GM18951 (cell line): ENCODE measurements around the gene MOB2.

Source experiments
- POLR2A ChIP-seq: IDR thresholded peaks from 4 replicates; pipeline ENCODE4 v1.6.1; 2011; ENCODE audit warnings: mild to moderate bottlenecking; ENCODE audit not compliant: insufficient read length, insufficient read depth; ENCODE audit errors: extremely low read depth
- in situ Hi-C: fragments of 300-500 bp; cut with MboI; formaldehyde crosslinking; loops from one replicate; pipeline ENCODE4 v1.12.0; 2022; ENCODE audit warnings: low sequenced_read_pairs, mixed read lengths, inconsistent platforms; ENCODE audit not compliant: unreplicated experiment

Gene MOB2

GRCh38 chr11:1486054-1486825, at the start of gene MOB2:
TSS of gene MOB2 (minus strand) at chr11:1486779. CDS start at chr11:1486556, 223 bp downstream.
- no peak for TF ChIP-seq POLR2A
- in situ Hi-C loops: no loop called here

GRCh38 chr11:1534682-1535081, 48.1 kb upstream of the MOB2 start:
- in situ Hi-C loops: no loop called here
- no peak for TF ChIP-seq POLR2A

- no peak for TF ChIP-seq POLR2A
- in situ Hi-C loops: no loop called here
These were observed 47.6 kb upstream of the MOB2 start for GRCh38 chr11:1534171-1534570.

GRCh38 chr11:1533342-1533725, 46.8 kb upstream of the MOB2 start:
- TF ChIP-seq POLR2A: no peak
- in situ Hi-C loops: no loop called here

- in situ Hi-C loops: no loop called here
- no peak for TF ChIP-seq POLR2A
These were observed 46.2 kb upstream of the MOB2 start for GRCh38 chr11:1532606-1533341.

- TF ChIP-seq POLR2A: no peak
- in situ Hi-C loops: no loop called here
These were observed 45.5 kb upstream of the MOB2 start for GRCh38 chr11:1532014-1532586.

- TF ChIP-seq POLR2A: no peak
- in situ Hi-C loops: no loop called here
These were observed 45.0 kb upstream of the MOB2 start for GRCh38 chr11:1531449-1532013.

- in situ Hi-C loops: no loop called here
- TF ChIP-seq POLR2A: no peak
These were observed 44.3 kb upstream of the MOB2 start for GRCh38 chr11:1530686-1531448.

- in situ Hi-C loops: no loop called here
These were observed 43.2 kb upstream of the MOB2 start for GRCh38 chr11:1529774-1530173.

GRCh38 chr11:1529286-1529685, 42.7 kb upstream of the MOB2 start:
- in situ Hi-C loops: no loop called here

More at GRCh38 chr11:1529774-1530173, 43.2 kb upstream of the MOB2 start:
- no peak for TF ChIP-seq POLR2A

GRCh38 chr11:1528710-1529109, 42.1 kb upstream of the MOB2 start:
- in situ Hi-C loops: no loop called here
- TF ChIP-seq POLR2A: no peak

More at GRCh38 chr11:1529286-1529685, 42.7 kb upstream of the MOB2 start:
- no peak for TF ChIP-seq POLR2A

GRCh38 chr11:1526785-1527184, 40.2 kb upstream of the MOB2 start:
- in situ Hi-C loops: no loop called here
- TF ChIP-seq POLR2A: no peak

- in situ Hi-C loops: no loop called here
- no peak for TF ChIP-seq POLR2A
These were observed 37.2 kb upstream of the MOB2 start for GRCh38 chr11:1523779-1524178.
